HepG2 (cell line): Measurements from ENCODE around the gene ZNF90. TPM values are rescaled to one million over a fixed set of nuclear protein-coding genes. Genes with fewer than 3 reads are reported as not detected.
A peak's percentile ranks its signal among the peaks of the same experiment; 100 is the strongest.

ENCODE experiments used
- ARHGAP35 ChIP-seq: sonication (generic); formaldehyde crosslinking; IDR thresholded peaks from 2 replicates; pipeline ENCODE4 v1.9.0; 2022; ENCODE audit warnings: mild to moderate bottlenecking, inconsistent platforms, moderate library complexity, missing genetic modification reagents, borderline replicate concordance
- ARID4A ChIP-seq: sonication (generic); formaldehyde crosslinking; IDR thresholded peaks from 2 replicates; pipeline ENCODE4 v1.5.0; 2020; ENCODE audit warnings: mild to moderate bottlenecking, missing genetic modification reagents, borderline replicate concordance
- CREB1 ChIP-seq, 2 experiments: fragments of 450-650 bp in 1 of 2; IDR thresholded peaks; 2 replicates each; pipeline ENCODE4 v1.6.1; 2016 to 2017; ENCODE audit warnings: control low read depth in 1 of 2, mild to moderate bottlenecking in 1 of 2, missing compliant biosample characterization in 1 of 2, missing genetic modification characterization in 1 of 2
- EEA1 ChIP-seq: sonication (generic); formaldehyde crosslinking; IDR thresholded peaks from 2 replicates; pipeline ENCODE4 v1.5.1; 2020; ENCODE audit warnings: mild to moderate bottlenecking, missing genetic modification reagents, borderline replicate concordance
- FLYWCH1 ChIP-seq: sonication (generic); formaldehyde crosslinking; IDR thresholded peaks from 2 replicates; pipeline ENCODE4 v1.8.1; 2023; ENCODE audit warnings: mild to moderate bottlenecking, missing genetic modification reagents
- FOXM1 ChIP-seq: sonication (generic); formaldehyde crosslinking; IDR thresholded peaks from 2 replicates; pipeline ENCODE4 v1.5.0; 2020; ENCODE audit warnings: missing genetic modification reagents
- GATAD1 ChIP-seq: IDR thresholded peaks from 2 replicates; pipeline ENCODE4 v1.6.1; 2016; ENCODE audit warnings: missing genetic modification reagents, missing compliant biosample characterization
- JUN ChIP-seq: sonication (generic); formaldehyde crosslinking; IDR thresholded peaks from 2 replicates; pipeline ENCODE4 v1.4.0; 2020; ENCODE audit warnings: mild to moderate bottlenecking, missing genetic modification reagents
- KLF9 ChIP-seq: IDR thresholded peaks from 2 replicates; pipeline ENCODE4 v1.6.1; 2016; ENCODE audit warnings: low read depth
- MTA1 ChIP-seq: sonication (generic); formaldehyde crosslinking; IDR thresholded peaks from 2 replicates; pipeline ENCODE4 v1.4.0; 2020; ENCODE audit warnings: missing genetic modification reagents, mild to moderate bottlenecking, borderline replicate concordance
- MTF2 ChIP-seq: sonication (generic); formaldehyde crosslinking; IDR thresholded peaks from 2 replicates; pipeline ENCODE4 v1.5.0; 2020; ENCODE audit warnings: missing genetic modification reagents, borderline replicate concordance
- PTBP1 ChIP-seq: fragments of 200-400 bp; formaldehyde crosslinking; IDR thresholded peaks from 2 replicates; pipeline ENCODE4 v1.6.1; 2018; ENCODE audit warnings: low read length, low read depth; ENCODE audit not compliant: poor library complexity, severe bottlenecking
- RBAK ChIP-seq: sonication (generic); formaldehyde crosslinking; IDR thresholded peaks from 2 replicates; pipeline ENCODE4 v1.5.1; 2020; ENCODE audit warnings: mild to moderate bottlenecking, missing genetic modification reagents
- SALL1 ChIP-seq: sonication (generic); formaldehyde crosslinking; IDR thresholded peaks from 2 replicates; pipeline ENCODE4 v1.8.0; 2022; ENCODE audit warnings: mild to moderate bottlenecking, missing genetic modification reagents
- SAP130 ChIP-seq: IDR thresholded peaks from 2 replicates; pipeline ENCODE4 v1.6.1; 2016; ENCODE audit warnings: low read depth
- ZIK1 ChIP-seq: sonication (generic); formaldehyde crosslinking; IDR thresholded peaks from 2 replicates; pipeline ENCODE4 v1.5.0; 2020; ENCODE audit warnings: mild to moderate bottlenecking, low read depth, missing genetic modification reagents, borderline replicate concordance
- ZNF10 ChIP-seq: sonication (generic); formaldehyde crosslinking; IDR thresholded peaks from 2 replicates; pipeline ENCODE4 v1.4.0; 2020; ENCODE audit warnings: mild to moderate bottlenecking, low read depth, missing genetic modification reagents, borderline replicate concordance
- ZNF251 ChIP-seq: sonication (generic); formaldehyde crosslinking; IDR thresholded peaks from 2 replicates; pipeline ENCODE4 v1.9.0; 2021; ENCODE audit warnings: mild to moderate bottlenecking, missing genetic modification reagents
- ZNF256 ChIP-seq: sonication (generic); formaldehyde crosslinking; conservative IDR thresholded peaks from 2 replicates; pipeline ENCODE4 v1.4.0; 2020; ENCODE audit warnings: missing genetic modification reagents
- ZNF749 ChIP-seq: sonication (generic); formaldehyde crosslinking; IDR thresholded peaks from 2 replicates; pipeline ENCODE4 v1.8.0; 2022; ENCODE audit warnings: mild to moderate bottlenecking, missing genetic modification reagents, moderate library complexity, borderline replicate concordance
- ZSCAN25 ChIP-seq: sonication (generic); formaldehyde crosslinking; IDR thresholded peaks from 2 replicates; pipeline ENCODE4 v1.8.0; 2022; ENCODE audit warnings: mild to moderate bottlenecking, missing genetic modification reagents
- polyA plus RNA-seq, 8 experiments: library from polyadenylated mRNA; depleted of rRNA in 3 of 8; stranded (reverse) in 7 of 8; unstranded in 1 of 8; fragments of >200 nt; fragmentation: Illumina TruSeq in 4 of 8; extraction: Trizol in 4 of 8; gene quantifications; 2 replicates each; pipeline versions ENCODE4 v1.2.1 to v1.2.3, GENCODE V29; 2011 to 2016; ENCODE audit warnings: low read depth in 4 of 8, missing spikeins in 1 of 8, mixed read lengths in 1 of 8; ENCODE audit not compliant: insufficient read depth in 1 of 8
- total RNA-seq, 5 experiments: library from RNA; depleted of rRNA; stranded (reverse); fragments of >200 nt; fragmentation: Illumina TruSeq; extraction: Trizol; gene quantifications; 2 replicates each; pipeline ENCODE4 v1.2.3, GENCODE V29; 2016; ENCODE audit warnings: low read depth in 1 of 5
- TF ChIP-seq, protein P1 (sequence below): sonication (generic); formaldehyde crosslinking; IDR thresholded peaks from 2 replicates; pipeline ENCODE4 v1.5.0; 2020; ENCODE audit warnings: mild to moderate bottlenecking, low read depth, missing genetic modification reagents, borderline replicate concordance
- TF ChIP-seq, protein P2 (sequence below), 2 experiments: fragments of 450-650 bp in 1 of 2; sonication (generic) in 1 of 2; formaldehyde crosslinking; IDR thresholded peaks; 2 replicates each; pipeline versions ENCODE4 v1.5.0 to v1.8.0; 2020 to 2022; ENCODE audit warnings: mild to moderate bottlenecking in 1 of 2, missing genetic modification reagents in 1 of 2

Gene ZNF90
- total and polyA plus RNA-seq, 2 of the 13 experiments (the other 11 are each of a cell fraction or from before 2014, with no cell fraction given), result 2.1 to 3.8 TPM

DNA sequence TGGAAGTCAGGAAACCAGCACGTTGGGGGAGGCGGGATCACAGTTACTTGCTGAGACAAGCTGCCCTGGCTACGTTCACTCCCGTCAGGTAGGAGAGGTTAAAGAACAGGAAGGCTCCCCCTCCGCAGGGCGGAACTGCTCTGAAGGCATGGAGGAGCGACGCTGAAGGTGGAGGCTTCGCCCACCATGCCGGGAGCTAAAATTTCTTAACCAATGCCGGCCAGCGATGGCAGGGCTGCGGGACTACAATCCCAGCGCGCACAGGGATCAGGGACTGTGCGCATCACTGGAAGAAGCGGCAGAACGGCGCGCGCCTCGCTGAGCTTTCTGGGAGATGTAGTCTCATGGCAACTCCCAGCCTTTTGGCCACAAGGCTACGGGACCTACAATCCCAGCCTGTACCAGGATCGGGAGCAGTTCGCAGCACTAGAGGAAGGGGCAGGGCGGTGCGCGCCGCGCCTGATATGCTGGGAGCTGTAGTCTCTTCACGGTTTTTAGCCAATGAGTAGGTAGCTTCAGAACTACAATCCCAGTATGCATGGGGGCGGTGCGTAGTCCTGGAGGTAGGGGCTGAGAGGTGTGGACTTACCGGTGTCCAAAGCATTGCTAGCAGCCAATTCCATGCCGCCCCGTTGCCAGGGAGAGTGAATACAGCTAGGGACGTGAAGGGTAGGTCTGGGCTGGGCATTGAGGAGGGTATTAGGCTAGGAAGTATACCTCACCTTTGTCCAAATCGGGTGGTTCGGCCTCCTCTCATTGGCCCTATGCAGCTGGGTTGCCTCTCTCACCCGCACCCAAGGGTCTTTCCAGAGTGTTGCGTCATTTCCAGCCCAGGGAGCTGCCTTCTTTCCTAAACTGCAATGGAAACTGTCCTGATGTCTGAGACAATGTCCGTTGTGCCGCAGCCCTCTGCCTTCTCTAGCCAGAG is 25.7 kb upstream of the ZNF90 start (continued):
- TF ChIP-seq ARID4A (CRISPR knock-in tag) (peak; percentile 52; the same call in 1 of the 2 replicates), ARHGAP35 (CRISPR knock-in tag) (no peak), FLYWCH1 (CRISPR knock-in tag) (no peak), JUN (no peak), CREB1 (IDR thresholded peaks at IDR 0.05) (no peak), CREB1 (CRISPR knock-in tag; IDR thresholded peaks at IDR 0.05) (peak; percentile 93), ZNF749 (CRISPR knock-in tag) (no peak), ZNF251 (CRISPR knock-in tag) (no peak), SALL1 (0 out of 2 replicates have a peak, but pooled peaks have one; percentile 4), PTBP1 (no peak), GATAD1 (no peak), MTA1 (no peak), FOXM1 (CRISPR knock-in tag) (no peak), KLF9 (no peak), ZNF10 (no peak), ZSCAN25 (peak; percentile 57; the same call in 1 of the 2 replicates), MTF2 (no peak), RBAK (CRISPR knock-in tag) (no peak), ZIK1 (no peak), ZNF256 (CRISPR knock-in tag) (no peak), EEA1 (CRISPR knock-in tag) (no peak), SAP130 (CRISPR knock-in tag) (peak; percentile 55; the same call in 1 of the 2 replicates)
- TF ChIP-seq, protein P1, sequence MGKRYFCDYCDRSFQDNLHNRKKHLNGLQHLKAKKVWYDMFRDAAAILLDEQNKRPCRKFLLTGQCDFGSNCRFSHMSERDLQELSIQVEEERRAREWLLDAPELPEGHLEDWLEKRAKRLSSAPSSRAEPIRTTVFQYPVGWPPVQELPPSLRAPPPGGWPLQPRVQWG, result no peak
- TF ChIP-seq, protein P2, sequence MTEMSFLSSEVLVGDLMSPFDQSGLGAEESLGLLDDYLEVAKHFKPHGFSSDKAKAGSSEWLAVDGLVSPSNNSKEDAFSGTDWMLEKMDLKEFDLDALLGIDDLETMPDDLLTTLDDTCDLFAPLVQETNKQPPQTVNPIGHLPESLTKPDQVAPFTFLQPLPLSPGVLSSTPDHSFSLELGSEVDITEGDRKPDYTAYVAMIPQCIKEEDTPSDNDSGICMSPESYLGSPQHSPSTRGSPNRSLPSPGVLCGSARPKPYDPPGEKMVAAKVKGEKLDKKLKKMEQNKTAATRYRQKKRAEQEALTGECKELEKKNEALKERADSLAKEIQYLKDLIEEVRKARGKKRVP (CRISPR knock-in tag; IDR thresholded peaks at IDR 0.05), result peak in 1 of 2 experiments; percentile 92; a peak in 2 of 4 replicates
